ENCODE measurements around the gene TRIB2. TPM values are rescaled to one million over a fixed set of nuclear protein-coding genes. Genes with fewer than 3 reads are reported as not detected.

The TRIB2 gene
- polyA plus RNA-seq, 3 donors, result 0.29 to 2.6 (median 0.51) TPM

GRCh38 chr2:12672711-12673315 lies 43.9 kb upstream of the TRIB2 start:
- H3K4me1 ChIP-seq (ENCODE audit: control insufficient read depth in 1 of 2, insufficient read depth in 2 of 2, low read length in 2 of 2), result no peaks in the 10 kb centered on the region
- H3K27ac Mint-ChIP-seq, result no peak overlapping the region
- H3K36me3 Mint-ChIP-seq, result no peaks in the 10 kb centered on the region
- no peaks in the 10 kb centered on the region for H3K4me1 Mint-ChIP-seq
- H3K4me3 ChIP-seq (replicated peaks in 1 of 3; ENCODE audit: low read depth in 2 of 3, low read length in 3 of 3), result no peak overlapping the region
- no peak overlapping the region for H2AFZ ChIP-seq (ENCODE audit: insufficient read depth, low read depth, low read length, poor library complexity, severe bottlenecking)
- 100% methylated on average over 2 of the region's 8 CpGs for WGBS (ENCODE audit: insufficient coverage)
- peaks cover 0 to 2% of the 10 kb centered on the region in 2 donors for H3K9me3 ChIP-seq (replicated peaks in 1 of 2; ENCODE audit: control insufficient read depth in 1 of 2, insufficient read depth in 1 of 2, low read length in 2 of 2)
- H3K36me3 ChIP-seq (replicated peaks in 1 of 2; ENCODE audit: control insufficient read depth in 1 of 2, insufficient read depth in 2 of 2, low read length in 2 of 2), result no peaks in the 10 kb centered on the region
- peaks cover 0 to 7% (median 5%) of the 10 kb centered on the region in 7 donors for H3K9me3 Mint-ChIP-seq
- peaks cover 0 to 3% of the 10 kb centered on the region in 2 donors for H3K27me3 ChIP-seq (ENCODE audit: control insufficient read depth in 2 of 2, insufficient read depth in 2 of 2, low read length in 2 of 2)
- no peak overlapping the region for H3K4me2 ChIP-seq (replicated peaks; ENCODE audit: extremely low read depth, low read length, poor library complexity, severe bottlenecking)
- peak overlapping the region in 1 of 2 donors; percentile 29 for H3K4me3 Mint-ChIP-seq
- no peak for DNase-seq
- no peaks in the 10 kb centered on the region for H4K20me1 ChIP-seq (ENCODE audit: insufficient read depth, low read length)
- H3K27me3 Mint-ChIP-seq (ENCODE audit: low read depth in 3 of 3), result peaks cover 3 to 13% (median 7%) of the 10 kb centered on the region in 3 donors
- no peaks in the 10 kb centered on the region for H3K79me2 ChIP-seq (ENCODE audit: insufficient read depth, low read length)
- no peak for TF ChIP-seq CTCF (IDR thresholded peaks at IDR 0.05)
- H3K9ac ChIP-seq (ENCODE audit: insufficient read depth, low read length, poor library complexity, severe bottlenecking), result no peak overlapping the region
- intact Hi-C loops (cut with micrococcal nuclease), result no loop called here
- H3K27ac ChIP-seq (ENCODE audit: low read depth in 1 of 2, low read length in 2 of 2), result no peak overlapping the region

- 100% methylated on average over 2 of the region's 4 CpGs for WGBS (ENCODE audit: insufficient coverage)
These were observed 42.0 kb upstream of the TRIB2 start for GRCh38 chr2:12674644-12675328.

More at GRCh38 chr2:12674644-12675328, 42.0 kb upstream of the TRIB2 start:
- Histone ChIP-seq H4K20me1 (ENCODE audit: insufficient read depth, low read length) (no peaks in the 10 kb centered on the region), H3K79me2 (ENCODE audit: insufficient read depth, low read length) (no peaks in the 10 kb centered on the region), H3K27me3 (ENCODE audit: control insufficient read depth in 2 of 2, insufficient read depth in 2 of 2, low read length in 2 of 2) (peaks cover 0 to 3% of the 10 kb centered on the region in 2 donors), H3K4me3 (replicated peaks in 1 of 3; ENCODE audit: low read depth in 2 of 3, low read length in 3 of 3) (no peak overlapping the region), H3K27ac (ENCODE audit: low read depth in 1 of 2, low read length in 2 of 2) (no peak overlapping the region), H3K4me2 (replicated peaks; ENCODE audit: extremely low read depth, low read length, poor library complexity, severe bottlenecking) (no peak overlapping the region), H3K9me3 (replicated peaks in 1 of 2; ENCODE audit: control insufficient read depth in 1 of 2, insufficient read depth in 1 of 2, low read length in 2 of 2) (peaks cover 0 to 4% of the 10 kb centered on the region in 2 donors), H2AFZ (ENCODE audit: insufficient read depth, low read depth, low read length, poor library complexity, severe bottlenecking) (no peak overlapping the region), H3K9ac (ENCODE audit: insufficient read depth, low read length, poor library complexity, severe bottlenecking) (no peak overlapping the region), H3K36me3 (replicated peaks in 1 of 2; ENCODE audit: control insufficient read depth in 1 of 2, insufficient read depth in 2 of 2, low read length in 2 of 2) (no peaks in the 10 kb centered on the region), H3K4me1 (ENCODE audit: control insufficient read depth in 1 of 2, insufficient read depth in 2 of 2, low read length in 2 of 2) (no peaks in the 10 kb centered on the region)
- intact Hi-C loops (cut with micrococcal nuclease), result no loop called here
- no peak for TF ChIP-seq CTCF (IDR thresholded peaks at IDR 0.05)
- no peaks in the 10 kb centered on the region for H3K4me1 Mint-ChIP-seq
- H3K36me3 Mint-ChIP-seq, result no peaks in the 10 kb centered on the region
- peaks cover 2 to 10% (median 7%) of the 10 kb centered on the region in 7 donors for H3K9me3 Mint-ChIP-seq
- no peak overlapping the region for H3K27ac Mint-ChIP-seq
- H3K27me3 Mint-ChIP-seq (ENCODE audit: low read depth in 3 of 3), result peaks cover 3 to 13% (median 11%) of the 10 kb centered on the region in 3 donors
- H3K4me3 Mint-ChIP-seq, result no peak overlapping the region
- no peak for DNase-seq
